AML-193 (cell line): ENCODE measurements around the gene THAP4.
"Not testable (repeated sequence)": the region's sequence is repeated elsewhere in the genome, so short reads cannot be mapped to it uniquely, and the experiment has no call there.

ENCODE experiments used
- DNase-seq, 2 experiments: peaks; one replicate each; lab custom pipeline; 2025; lab: John Stamatoyannopoulos, UW

THAP4 gene

DNA sequence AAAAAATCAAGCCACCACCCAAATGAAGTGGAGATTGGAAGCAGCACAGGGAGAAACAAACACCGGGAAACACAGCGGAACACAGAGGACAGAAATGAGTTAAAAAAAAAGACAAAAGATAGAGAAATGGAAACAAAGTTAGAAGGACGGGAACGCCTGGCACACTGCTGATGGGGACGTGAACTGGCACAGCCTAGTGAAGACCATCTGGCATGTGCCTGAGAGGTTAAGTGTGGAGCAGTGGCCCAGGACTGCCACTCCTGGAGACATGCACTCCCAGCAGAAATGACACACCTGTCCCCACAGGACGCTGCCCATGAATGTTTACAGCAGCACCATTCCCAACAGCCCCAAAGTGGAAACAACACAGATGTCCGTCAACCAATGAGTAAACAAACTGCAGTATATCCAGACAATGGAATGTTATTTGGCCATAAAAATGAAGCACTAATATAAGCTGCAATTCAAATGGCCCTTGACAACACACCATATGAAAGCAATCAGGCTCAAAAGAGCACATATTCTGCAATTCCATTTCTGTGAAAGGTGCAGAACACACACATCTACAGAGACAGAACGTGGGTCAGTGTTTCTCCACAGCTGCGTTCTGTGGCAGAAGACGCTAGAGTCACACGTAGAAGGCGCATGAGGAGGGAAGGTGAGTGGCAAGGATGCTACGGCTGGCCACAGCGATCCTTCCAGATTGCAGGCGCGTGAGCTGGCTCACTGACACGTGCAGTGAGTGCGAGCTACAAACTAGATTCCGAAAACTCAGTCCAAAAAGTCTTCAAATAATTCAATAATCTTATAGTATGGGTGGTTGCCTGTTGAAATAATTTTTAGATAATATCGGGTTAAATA, 24.6 kb downstream of the THAP4 start:
- DNase-seq, result no peak

DNA sequence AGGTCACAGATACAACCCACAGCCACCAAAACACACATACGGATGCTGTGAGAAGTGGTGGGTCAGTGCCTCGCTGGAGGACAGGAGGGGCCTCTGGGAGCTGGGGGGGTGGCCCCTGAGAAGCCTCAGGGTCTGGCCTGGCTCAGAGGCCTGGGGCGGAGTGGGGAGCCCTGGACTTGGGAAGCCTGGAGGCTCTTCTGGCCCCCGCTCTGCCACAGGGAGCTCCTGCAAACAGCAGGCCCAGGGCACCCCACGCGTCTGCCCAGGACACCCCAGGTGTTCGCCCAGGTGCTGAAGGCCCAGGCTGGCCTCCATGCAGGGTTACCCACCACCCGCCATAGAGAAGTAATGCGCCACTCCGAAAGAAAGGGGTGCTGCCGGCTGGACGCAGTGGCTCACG, 25.9 kb downstream of the THAP4 start:
- DNase-seq, result no peak

DNA sequence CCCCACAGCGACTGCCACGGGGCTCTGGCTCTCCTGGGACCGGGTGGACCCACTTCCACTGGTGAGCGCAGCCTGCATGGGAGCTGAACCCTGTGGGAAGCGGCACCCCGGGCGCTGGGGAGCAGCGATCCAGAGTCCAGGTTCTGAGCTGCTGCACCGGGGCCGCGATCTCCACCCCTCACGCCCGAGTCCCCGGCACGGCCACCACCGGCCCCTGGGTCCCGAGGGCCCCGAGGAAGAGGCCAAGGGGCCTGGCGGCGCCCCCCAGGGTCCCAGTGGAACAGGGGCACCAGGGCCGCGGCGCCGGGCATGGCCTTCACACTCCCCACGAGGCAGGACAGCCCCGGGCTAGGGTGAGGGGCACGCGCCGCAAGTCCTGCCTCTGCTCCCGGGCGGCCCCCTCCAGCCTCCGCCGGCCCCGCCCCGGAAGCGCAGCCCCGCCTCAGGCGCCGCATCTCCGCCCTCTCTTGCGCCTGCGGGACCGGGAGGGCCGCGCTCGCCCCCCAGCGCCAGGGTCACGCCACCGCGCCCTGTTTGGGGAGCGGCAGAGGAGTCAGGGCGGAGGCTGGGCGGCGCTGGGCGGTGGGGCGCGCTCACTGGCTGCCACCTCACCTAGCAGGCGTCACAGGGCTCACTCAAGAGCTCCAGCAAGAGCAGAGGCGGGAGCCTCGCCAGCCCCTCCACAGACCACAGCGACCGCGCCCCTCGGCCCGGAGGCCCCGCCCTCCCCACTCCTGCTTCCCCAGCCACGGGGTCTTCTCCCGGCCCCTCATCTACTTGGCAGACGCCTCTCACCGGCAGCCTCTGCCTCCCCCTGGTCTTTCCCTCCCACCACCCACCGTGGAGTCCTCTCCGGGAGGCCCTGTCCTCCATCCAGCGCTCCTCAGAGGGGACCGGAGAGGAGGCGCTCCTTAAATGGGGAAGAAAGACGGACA, 26.8 kb downstream of the THAP4 start:
- peak; percentile 1 to 5 for DNase-seq

DNA sequence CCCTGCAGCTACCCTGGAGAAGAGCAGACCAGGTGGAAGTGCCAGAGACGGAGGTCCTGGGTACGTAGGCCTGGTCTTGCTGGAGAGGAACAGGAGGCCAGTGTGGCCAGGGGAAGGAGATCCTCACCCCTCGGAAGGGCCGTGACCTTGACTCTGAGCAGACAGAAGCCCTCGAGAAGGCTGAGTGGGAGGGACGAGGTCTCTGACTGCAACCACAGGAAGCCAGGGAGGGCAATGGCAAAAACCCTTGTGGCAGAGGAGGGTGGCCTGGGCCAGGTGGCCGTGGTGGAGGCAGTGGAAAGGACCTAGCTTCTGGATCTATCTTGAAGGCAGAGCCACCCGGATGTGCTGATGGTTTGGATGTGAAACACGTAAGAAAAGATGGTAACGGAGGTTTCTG, 28.1 kb downstream of the THAP4 start:
- no peak for DNase-seq

DNA sequence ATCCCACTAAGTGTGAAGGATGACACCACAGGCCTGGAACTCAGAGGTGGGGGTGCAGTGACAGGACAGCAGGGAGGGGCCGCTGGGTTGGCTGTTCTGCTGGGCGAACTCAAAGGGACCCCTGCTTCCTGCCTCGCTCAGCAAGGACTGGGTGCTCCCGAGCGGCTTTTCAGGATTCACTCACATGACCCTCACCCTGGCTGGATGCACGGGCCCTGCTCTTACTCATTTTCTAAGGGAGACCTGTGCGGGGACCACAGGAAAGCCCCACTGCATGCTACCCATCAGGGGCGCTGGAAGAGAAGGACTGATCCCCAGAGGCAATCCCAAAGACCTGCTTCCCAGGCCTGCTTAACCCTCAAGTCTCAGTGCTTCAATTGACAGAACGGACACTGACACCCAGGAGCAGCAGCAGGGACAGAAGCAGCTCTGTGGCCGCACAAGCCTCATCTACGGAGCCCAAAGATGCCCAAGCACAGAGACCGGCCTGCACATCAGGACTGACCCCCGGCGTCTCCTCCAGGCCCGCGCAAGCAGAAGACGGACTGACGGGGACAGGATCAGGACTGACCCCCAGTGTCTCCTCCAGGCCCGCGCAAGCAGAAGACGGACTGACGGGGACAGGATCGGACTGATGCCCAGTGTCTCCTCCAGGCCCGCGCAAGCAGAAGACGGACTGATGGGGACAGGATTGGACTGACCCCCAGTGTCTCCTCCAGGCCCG, 29.6 kb downstream of the THAP4 start:
- no peak for DNase-seq

DNA sequence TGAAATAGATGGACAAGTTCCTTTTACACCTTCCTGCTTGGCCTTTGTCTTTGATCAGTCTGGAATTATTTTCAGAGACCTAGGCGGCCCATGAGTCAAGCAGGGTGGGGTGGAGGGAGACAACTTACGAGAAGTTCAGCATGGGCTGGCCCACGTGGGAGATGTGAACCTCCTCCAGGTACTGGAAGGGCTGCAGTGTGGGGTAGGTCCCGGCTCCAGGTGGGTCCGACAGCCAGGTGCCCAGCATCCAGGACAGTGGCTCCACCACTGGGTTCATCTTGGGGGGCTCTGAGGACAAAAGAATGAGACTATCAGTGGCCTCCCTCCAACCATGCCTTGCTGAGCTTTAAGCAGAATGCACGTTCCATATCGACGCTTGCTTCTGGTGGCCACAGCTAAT, 30.8 kb downstream of the THAP4 start:
- DNase-seq, result no peak

DNA sequence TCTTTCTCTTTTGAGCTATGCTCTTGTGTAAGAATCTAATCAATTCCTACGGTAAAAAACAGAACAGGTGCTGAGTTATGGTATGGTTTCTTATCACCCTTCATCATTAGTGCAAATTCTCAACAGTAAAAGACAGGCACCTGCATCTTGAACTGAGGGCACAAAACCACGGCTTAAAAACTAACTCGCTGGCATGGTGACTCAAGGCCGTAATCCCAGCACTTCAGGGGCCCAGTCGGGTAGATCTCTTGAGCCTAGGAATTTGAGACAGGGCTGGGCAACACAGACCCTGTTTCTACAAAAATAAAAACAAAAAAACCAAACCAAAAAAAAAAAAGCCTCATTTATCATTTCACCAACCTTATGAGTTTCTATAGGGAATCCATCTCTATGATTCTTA, 33.3 kb downstream of the THAP4 start:
- no peak for DNase-seq

DNA sequence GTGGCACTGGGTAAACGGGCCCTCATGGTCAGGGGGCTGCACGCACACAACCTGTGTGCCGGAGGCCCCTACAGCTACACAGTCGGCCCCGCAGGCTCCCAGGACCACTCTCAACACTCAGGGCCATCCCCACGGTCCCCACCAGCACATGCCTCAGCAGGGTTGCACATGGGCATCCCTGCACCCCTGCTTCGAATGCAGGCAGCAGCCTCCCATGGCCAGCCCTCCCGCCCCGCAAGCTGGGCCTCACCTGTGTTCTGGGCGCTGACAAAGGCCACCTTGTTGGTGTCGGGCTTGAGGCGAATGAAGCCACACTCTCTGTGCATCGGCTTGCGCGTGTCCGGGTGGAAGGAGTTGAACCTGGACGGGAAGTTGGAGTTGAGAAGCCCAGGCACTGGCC, 34.2 kb downstream of the THAP4 start:
- DNase-seq, result no peak

DNA sequence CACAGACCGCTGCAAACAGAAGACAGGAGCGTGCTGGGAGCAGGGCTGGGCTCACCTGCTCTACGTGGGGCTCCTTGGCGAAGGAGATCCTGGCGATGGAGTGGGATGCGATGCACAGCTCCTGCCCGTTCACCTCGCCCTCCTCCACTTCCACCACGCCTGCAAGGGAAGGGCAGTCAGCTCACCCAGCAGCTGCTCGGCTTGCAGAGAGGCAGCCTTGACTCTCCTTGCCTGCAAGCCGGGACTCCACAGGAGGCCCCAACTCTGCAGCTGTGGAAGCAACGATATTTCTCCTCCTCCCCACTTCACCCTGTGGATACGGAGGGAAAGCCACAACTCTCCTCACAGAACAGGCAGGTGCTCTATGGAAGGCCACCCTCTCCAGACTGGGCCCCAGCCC, 35.1 kb downstream of the THAP4 start:
- DNase-seq, result no peak

DNA sequence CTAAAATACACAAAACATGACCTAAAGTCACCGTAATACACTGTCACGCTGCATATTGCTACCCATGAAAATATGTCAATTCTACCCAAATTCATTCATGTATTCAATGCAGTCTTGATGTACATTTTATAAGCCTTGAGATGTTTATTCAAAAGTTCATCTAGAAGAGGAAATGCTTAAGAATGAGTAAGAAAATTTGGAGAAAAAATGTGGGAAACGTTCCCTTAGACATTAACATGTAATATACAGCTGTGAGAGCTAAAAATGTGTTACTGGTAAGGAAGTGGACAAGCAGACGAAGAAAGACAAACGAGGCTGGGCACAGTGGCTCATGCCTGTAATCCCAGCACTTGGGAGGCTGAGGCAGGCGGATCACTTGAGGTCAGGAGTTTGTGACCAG, 37.3 kb downstream of the THAP4 start:
- no peak for DNase-seq

DNA sequence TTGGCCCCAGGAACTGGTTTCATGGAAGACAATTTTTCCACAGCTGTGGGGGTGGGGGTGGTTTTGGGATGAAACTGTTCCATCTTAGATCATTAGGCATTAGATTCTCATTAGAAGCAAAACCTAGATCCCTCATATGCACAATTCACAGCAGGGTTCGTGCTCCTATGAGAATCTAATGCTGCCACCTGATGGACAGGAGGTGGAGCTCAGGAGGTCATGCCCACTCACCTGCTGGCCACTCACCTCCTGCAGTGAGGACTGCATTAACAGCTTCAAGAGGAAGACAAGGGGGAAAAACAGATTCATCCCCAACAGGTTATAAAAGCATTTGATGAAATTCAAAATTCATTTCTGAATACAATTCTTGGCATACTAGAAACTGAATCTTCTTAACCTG, 38.5 kb downstream of the THAP4 start:
- DNase-seq, result no peak

DNA sequence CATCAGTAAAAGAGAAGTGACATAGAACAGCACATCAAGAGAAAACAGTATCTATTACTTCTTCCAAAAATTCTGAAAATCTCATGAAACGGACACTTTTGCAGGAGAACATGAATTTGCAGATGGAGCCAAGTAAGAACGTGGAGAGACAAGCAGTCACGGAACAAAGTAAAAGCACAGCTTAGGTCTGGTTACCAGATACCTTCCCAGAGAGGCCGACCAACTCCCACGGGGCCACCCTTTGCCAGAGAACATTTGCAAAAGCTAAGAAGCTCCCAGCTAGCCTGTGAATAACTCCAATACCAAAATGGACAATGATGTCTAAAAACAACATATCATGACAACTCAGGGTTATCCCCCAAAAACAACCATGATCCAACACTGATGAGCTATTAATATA, 38.9 kb downstream of the THAP4 start:
- DNase-seq, result no peak

DNA sequence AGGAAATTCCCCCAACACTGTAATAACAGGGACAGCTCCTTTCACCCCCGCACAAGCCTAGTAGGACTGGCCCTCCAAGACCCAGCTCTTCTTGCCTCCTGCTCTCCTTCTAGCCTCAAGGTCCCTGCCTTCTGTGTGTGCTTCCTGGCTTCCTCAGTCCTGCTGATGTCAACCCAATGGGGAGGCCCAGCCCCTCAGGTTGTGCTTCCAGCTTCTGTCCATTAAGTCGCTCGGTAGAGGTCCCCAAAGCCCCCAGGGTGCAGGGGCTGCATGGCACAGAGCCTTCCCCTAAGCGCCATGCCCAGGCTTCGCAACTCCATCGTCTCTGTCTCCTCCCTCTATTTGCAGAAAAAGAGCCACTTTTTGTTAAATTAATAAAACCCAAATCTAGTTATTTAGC, 39.4 kb downstream of the THAP4 start:
- DNase-seq, result no peak

DNA sequence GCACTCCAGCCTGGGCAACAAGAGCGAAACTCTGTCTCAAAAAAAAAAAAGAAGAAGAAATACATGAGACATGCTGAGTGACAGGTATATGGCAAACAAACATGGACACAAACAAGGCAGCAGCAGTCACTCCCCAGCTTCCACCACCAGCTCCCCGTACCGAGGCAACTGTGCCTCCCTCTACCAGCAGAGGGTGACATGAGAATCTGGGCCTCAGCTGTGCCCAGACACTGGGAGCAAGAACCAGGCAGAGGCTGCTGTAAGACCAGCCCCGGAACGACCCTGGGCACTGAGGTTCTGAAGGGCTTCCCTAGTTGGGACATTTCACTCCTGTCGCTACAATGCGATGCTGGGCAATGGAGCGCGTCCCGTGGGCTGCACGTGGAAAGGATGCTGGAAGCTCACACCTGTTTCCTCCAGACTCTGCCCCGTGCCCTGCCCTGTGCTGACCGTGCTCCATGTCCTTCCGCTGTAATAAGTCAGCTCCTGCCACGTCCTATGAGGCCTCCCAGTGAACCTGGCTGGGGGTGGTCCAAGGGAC, 41.3 kb downstream of the THAP4 start:
- DNase-seq, result no peak

DNA sequence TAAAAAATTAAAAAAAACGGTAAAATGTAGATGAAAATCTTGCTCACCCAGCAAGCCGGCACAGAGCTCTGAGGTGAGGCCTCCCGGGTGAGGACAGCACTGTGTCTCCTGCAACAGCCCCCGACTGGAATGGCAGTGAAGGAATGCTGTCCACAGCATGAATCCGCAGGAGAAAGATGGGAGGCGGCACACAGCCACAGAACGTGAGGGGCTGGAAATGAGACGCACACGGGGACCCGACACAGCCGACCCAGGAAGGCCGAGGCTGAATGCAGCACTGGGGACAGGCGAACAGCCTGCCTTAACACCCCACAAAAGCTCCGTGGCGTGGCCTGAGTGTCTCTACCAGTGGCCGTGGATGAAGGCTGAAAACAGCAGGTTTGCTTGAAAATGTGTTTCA, 43.7 kb downstream of the THAP4 start:
- DNase-seq, result no peak

DNA sequence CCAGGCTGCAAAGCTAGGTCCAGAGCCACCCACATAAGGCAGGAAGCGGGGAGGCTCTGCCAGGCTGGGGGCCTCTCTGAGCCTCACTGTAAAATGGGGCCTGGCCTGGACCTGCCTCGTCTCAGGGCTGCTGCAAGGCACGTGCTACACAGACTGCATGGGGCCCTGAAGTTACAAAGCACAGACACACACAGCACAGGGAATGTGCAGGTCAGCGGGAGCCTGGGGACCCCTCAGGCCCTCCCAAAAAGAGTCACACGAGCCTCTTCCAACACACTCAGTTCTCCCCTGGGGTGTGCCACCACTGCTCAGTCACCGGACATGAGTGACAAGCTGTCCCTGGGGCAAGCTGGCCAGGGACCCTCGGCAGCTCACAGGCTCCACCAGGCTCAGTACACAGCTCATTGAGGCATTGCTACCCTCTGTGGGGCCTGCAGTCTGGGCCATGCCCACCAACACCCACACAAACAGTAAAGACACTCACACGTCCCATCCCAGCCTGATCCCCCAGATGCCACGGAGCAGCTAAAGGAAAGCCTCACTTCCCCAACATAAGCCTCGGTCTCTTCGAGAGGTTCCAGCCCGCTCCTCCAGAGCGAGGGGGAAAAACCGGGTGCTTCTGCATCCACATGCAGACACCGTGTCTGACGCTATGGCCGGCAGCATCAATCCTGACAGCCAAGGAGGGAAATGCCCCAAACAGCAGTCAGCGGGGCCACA, 44.7 kb downstream of the THAP4 start:
- DNase-seq, result no peak

DNA sequence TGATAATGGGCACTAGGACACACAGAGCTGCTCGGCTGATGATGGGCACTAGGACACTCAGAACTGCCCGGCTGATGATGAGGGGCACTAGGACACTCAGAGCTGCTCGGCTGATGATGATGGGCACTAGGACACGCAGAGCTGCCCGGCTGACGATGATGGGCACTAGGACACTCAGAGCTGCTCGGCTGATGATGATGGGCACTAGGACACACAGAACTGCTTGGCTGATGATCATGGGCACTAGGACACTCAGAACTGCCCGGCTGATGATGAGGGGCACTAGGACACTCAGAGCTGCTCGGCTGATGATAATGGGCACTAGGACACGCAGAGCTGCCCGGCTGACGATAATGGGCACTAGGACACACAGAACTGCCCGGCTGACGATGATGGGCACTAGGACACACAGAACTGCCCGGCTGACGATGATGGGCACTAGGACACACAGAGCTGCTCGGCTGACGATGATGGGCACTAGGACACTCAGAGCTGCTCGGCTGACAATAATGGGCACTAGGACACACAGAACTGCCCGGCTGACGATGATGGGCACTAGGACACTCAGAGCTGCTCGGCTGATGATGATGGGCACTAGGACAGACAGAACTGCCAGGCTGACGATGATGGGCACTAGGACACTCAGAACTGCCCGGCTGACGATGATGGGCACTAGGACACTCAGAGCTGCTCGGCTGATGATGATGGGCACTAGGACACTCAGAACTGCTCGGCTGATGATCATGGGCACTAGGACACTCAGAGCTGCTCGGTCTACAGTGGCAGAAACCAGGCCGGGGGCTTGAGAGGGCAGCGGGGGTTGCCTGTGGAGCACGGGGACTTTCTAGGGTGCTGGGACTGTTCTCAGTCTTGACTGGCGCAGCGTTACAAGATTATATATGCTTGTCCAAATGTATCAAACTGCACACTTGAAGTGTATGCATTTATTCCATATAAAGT, 46.2 kb downstream of the THAP4 start:
- DNase-seq, result not testable (repeated sequence)

DNA sequence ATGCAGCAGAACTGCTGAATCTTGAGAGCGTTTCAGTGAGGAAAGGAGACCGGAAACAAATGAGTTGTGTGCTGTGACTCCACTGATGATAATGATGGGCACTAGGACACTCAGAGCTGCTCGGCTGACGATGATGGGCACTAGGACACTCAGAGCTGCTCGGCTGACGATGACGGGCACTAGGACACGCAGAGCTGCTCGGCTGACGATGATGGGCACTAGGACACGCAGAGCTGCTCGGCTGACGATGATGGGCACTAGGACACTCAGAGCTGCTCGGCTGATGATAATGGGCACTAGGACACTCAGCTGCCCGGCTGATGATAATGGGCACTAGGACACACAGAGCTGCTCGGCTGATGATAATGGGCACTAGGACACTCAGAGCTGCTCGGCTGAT, 47.1 kb downstream of the THAP4 start:
- not testable (repeated sequence) for DNase-seq

DNA sequence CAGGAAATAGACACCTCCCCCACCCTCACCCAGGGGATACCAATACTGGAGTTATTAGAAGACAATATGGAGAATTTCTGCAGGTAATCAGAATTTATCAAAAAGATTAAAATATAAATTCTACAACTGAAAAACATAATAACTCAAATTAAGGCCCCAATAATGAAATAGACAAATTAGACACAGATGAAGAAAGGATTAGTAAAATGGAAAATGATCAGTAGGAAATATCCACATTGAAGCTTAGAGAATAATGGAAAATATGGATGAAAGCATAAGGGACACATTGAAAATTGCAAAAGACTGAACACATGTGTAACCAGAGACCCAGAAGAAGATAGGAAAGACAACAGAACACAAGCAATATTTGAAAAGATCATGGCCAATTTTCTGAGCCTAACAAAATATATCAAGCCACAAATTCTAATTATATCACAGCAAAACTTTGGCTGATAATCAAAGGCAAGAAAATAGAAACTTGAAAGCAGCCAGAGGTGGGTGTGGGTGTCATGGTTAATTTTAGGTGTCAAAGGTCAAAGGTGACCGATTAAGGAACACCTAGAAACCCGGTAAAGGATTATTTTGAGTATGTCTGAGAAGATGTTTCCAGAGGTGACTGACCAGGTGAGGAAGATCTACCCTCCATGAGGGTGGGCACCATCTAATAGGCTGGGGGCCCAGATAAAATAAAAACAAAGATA, 50.2 kb downstream of the THAP4 start:
- DNase-seq, result no peak

DNA sequence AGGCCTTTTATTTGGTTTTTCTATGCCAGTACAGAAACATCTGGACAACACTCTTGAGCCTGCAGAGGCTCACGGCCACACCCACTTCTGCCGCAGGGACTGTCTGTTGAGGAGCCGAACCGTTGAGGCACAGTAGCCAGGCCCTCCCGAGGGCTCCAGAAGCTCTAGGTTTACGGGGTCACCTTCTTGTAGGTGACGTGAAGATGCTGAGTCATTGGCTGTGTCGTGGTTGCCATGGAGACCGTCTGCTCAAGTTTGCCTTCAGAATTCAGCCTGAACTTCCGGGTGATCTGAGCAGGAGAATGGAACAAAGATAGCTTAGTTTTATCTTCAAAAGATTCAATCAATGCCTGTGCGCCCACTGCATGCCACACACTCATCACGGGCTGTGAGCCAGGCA, 52.5 kb downstream of the THAP4 start:
- no peak for DNase-seq
